Loucy (cell line): ENCODE results near the gene SLC35F5.

ENCODE experiments used
- H2AFZ ChIP-seq: fragments of 200-600 bp; sonication (generic); 2 replicates; pipeline ENCODE4 v1.6.0; 2016; ENCODE audit warnings: antibody characterized with exemption, mild to moderate bottlenecking, low read length, moderate library complexity
- H3F3A ChIP-seq: fragments of 200-600 bp; 2 replicates; pipeline ENCODE4 v1.6.0; 2016; ENCODE audit warnings: antibody characterized with exemption, low read depth, mild to moderate bottlenecking
- H3K27me3 ChIP-seq: fragments of 200-600 bp; sonication (generic); 2 replicates; pipeline ENCODE4 v1.6.1; 2014; ENCODE audit warnings: low read length, mild to moderate bottlenecking; ENCODE audit not compliant: insufficient read depth, poor library complexity, severe bottlenecking
- H3K36me3 ChIP-seq: fragments of 200-600 bp; sonication (generic); 2 replicates; pipeline ENCODE4 v1.6.1; 2016; ENCODE audit warnings: low read length; ENCODE audit not compliant: insufficient read depth
- H3K4me1 ChIP-seq: fragments of 200-600 bp; sonication (generic); 2 replicates; pipeline ENCODE4 v1.5.1; 2014; ENCODE audit warnings: low read length, mild to moderate bottlenecking; ENCODE audit not compliant: insufficient read depth, poor library complexity, severe bottlenecking
- H3K4me2 ChIP-seq: fragments of 200-600 bp; sonication (generic); 2 replicates; pipeline ENCODE4 v1.6.0; 2014; ENCODE audit warnings: antibody characterized with exemption, low read length, low read depth, mild to moderate bottlenecking; ENCODE audit not compliant: poor library complexity, severe bottlenecking
- H3K4me3 ChIP-seq: fragments of 200-600 bp; sonication (generic); 2 replicates; pipeline ENCODE4 v1.5.1; 2014; ENCODE audit warnings: low read length, mild to moderate bottlenecking, mixed read lengths; ENCODE audit not compliant: poor library complexity, severe bottlenecking
- H3K79me2 ChIP-seq: fragments of 200-600 bp; sonication (generic); 2 replicates; pipeline ENCODE4 v1.6.1; 2014; ENCODE audit warnings: low read length; ENCODE audit not compliant: insufficient read depth
- H3K9ac ChIP-seq: fragments of 200-600 bp; sonication (generic); 2 replicates; pipeline ENCODE4 v1.6.0; 2014; ENCODE audit warnings: mild to moderate bottlenecking, low read depth, low read length, moderate library complexity; ENCODE audit not compliant: poor library complexity, severe bottlenecking
- H3K9me2 ChIP-seq: fragments of 200-600 bp; sonication (generic); replicated peaks from 2 replicates; pipeline ENCODE4 v1.6.1; 2016; ENCODE audit warnings: low read depth, low read length, mixed read lengths
- H3K9me3 ChIP-seq: fragments of 200-600 bp; sonication (generic); 2 replicates; pipeline ENCODE4 v1.6.1; 2014; ENCODE audit warnings: mild to moderate bottlenecking, antibody characterized with exemption, low read length, low read depth; ENCODE audit not compliant: insufficient read depth
- H4K20me1 ChIP-seq: fragments of 200-600 bp; sonication (generic); 2 replicates; pipeline ENCODE4 v1.6.0; 2014; ENCODE audit warnings: antibody characterized with exemption, low read length, mild to moderate bottlenecking; ENCODE audit not compliant: insufficient read depth, poor library complexity, severe bottlenecking
- EZH2phosphoT487 ChIP-seq: fragments of 200-600 bp; IDR thresholded peaks from 2 replicates; pipeline ENCODE4 v1.6.1; 2018; ENCODE audit warnings: antibody characterized with exemption, mild to moderate bottlenecking, moderate library complexity, borderline replicate concordance
- TF ChIP-seq, protein P1 (sequence below): fragments of 200-600 bp; sonication (generic); conservative IDR thresholded peaks from 2 replicates; pipeline ENCODE4 v1.5.1; 2014; ENCODE audit warnings: mild to moderate bottlenecking, antibody characterized with exemption, low read length

The SLC35F5 gene

DNA sequence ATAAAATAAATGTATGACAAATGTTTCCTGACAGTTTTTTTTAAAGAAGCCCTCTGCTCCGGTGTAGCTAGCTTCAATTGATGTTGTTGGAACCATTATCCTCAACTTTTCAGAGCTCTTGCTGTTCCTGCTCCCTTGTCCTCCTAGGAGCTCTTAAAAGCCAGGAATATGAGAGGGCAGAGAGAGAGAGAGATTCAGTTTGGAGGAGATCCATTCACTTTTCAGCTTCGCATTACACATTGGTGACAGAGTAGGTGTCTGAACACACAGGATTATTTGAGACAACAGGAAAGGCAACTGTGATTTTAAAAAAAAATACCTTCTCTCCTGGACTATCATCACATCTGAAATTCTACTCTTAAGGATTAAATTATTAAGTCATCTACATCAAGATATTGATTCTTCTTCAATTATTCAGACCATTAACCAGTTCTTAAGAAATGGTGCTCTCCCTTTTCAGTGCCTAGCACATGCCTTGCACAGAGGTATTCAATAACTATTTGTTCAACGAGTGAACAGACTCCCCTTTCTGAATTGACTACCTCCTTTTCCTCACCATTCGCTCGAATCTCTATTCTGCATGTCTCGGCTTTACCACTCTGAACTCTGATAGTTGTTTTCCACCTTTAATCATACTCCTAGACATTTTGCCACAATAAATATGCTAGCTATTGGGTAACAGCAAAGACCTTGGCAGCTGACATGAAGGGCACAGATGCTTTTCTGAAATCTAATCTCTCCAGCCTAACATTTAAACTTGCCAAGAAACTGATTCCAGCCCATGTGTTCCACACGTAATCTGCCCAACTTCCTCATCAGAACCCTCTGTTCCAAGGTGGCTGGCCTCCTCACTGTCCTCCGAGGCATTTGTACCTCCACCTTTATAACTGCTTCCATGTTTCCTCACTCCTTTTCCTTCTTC, 28.6 kb upstream of the SLC35F5 start:
- H3K9me3 ChIP-seq, result no peaks in the 10 kb centered on the region
- H3F3A ChIP-seq, result no peaks in the 10 kb centered on the region
- H2AFZ ChIP-seq, result no peak overlapping the region
- no peaks in the 10 kb centered on the region for H3K4me1 ChIP-seq
- no peaks in the 10 kb centered on the region for H3K36me3 ChIP-seq
- H3K4me2 ChIP-seq, result no peak overlapping the region
- H4K20me1 ChIP-seq, result no peaks in the 10 kb centered on the region
- H3K9me2 ChIP-seq, result no peaks in the 10 kb centered on the region
- no peak overlapping the region for H3K4me3 ChIP-seq
- TF ChIP-seq EZH2phosphoT487, result no peak
- TF ChIP-seq, protein P1, sequence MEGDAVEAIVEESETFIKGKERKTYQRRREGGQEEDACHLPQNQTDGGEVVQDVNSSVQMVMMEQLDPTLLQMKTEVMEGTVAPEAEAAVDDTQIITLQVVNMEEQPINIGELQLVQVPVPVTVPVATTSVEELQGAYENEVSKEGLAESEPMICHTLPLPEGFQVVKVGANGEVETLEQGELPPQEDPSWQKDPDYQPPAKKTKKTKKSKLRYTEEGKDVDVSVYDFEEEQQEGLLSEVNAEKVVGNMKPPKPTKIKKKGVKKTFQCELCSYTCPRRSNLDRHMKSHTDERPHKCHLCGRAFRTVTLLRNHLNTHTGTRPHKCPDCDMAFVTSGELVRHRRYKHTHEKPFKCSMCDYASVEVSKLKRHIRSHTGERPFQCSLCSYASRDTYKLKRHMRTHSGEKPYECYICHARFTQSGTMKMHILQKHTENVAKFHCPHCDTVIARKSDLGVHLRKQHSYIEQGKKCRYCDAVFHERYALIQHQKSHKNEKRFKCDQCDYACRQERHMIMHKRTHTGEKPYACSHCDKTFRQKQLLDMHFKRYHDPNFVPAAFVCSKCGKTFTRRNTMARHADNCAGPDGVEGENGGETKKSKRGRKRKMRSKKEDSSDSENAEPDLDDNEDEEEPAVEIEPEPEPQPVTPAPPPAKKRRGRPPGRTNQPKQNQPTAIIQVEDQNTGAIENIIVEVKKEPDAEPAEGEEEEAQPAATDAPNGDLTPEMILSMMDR, result no peak
- H3K27me3 ChIP-seq, result no peaks in the 10 kb centered on the region
- no peaks in the 10 kb centered on the region for H3K79me2 ChIP-seq
- no peak overlapping the region for H3K9ac ChIP-seq

DNA sequence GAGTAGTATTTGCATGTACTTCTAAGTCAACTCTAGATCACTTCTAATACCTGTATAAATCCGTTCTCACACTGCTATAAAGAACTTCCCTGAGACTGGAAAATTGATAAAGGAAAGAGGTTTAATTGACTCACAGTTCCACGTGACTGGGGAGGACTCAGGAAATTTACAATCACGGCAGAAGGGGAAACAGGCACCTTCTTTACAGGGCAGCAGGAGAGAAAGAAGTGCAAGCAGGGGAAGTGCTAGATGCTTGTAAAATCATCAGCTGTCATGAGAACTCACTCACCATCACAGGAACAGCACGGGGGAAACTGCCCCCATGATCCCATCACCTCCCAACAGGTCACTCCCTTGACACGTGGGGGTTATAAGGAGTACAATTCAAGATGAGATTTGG, 24.0 kb upstream of the SLC35F5 start:
- Histone ChIP-seq H3K4me3 (no peak overlapping the region), H3K79me2 (no peaks in the 10 kb centered on the region), H3K4me1 (no peaks in the 10 kb centered on the region), H3K9ac (no peak overlapping the region), H4K20me1 (no peaks in the 10 kb centered on the region), H3K9me2 (no peaks in the 10 kb centered on the region), H3F3A (no peaks in the 10 kb centered on the region), H3K4me2 (no peak overlapping the region), H3K9me3 (no peaks in the 10 kb centered on the region), H2AFZ (no peak overlapping the region), H3K27me3 (no peaks in the 10 kb centered on the region), H3K36me3 (no peaks in the 10 kb centered on the region)
- TF ChIP-seq EZH2phosphoT487, result no peak
- TF ChIP-seq, protein P1, result no peak

DNA sequence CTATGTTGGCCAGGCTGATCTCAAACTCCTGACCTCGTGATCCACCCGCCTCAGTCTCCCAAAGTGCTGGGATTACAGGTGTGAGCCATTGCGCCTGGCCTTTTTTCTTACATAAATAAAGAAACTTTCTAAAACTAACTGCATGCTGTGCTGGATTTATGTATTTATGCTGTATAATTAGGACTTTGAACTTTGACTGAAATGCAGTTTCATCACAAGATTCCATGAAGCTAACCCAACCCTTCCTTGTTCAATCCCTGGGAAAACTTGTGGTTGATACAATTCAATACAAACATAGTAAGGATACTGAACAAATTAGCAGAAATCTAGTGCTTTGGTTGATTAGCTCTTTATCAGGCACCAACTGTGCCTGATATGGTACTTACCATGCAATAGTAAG, 20.9 kb upstream of the SLC35F5 start:
- Histone ChIP-seq H3K4me3 (no peak overlapping the region), H3K36me3 (no peaks in the 10 kb centered on the region), H4K20me1 (no peaks in the 10 kb centered on the region), H3K9ac (no peak overlapping the region), H3K9me2 (no peaks in the 10 kb centered on the region), H3K9me3 (no peaks in the 10 kb centered on the region), H3K79me2 (no peaks in the 10 kb centered on the region), H3K4me2 (no peak overlapping the region), H3F3A (no peaks in the 10 kb centered on the region), H3K4me1 (no peaks in the 10 kb centered on the region), H2AFZ (no peak overlapping the region), H3K27me3 (no peaks in the 10 kb centered on the region)
- no peak for TF ChIP-seq EZH2phosphoT487
- TF ChIP-seq, protein P1, result no peak
